ACC112 (cell line): ENCODE measurements around the gene AP1S1.
"Not testable (repeated sequence)": the region's sequence is repeated elsewhere in the genome, so short reads cannot be mapped to it uniquely, and the experiment has no call there.

Source experiments
- H2AFZ ChIP-seq: fragments of 200-600 bp; sonication (generic); one replicate; pipeline ENCODE4 v1.6.0; 2017; ENCODE audit warnings: antibody characterized with exemption, low read length; ENCODE audit not compliant: unreplicated experiment
- H3K27ac ChIP-seq: fragments of 200-600 bp; sonication (generic); 2 replicates; pipeline ENCODE4 v1.5.1; 2014; ENCODE audit warnings: low read depth, mild to moderate bottlenecking, antibody characterized with exemption, low read length, moderate library complexity
- H3K27me3 ChIP-seq: fragments of 200-600 bp; sonication (generic); 2 replicates; pipeline ENCODE4 v1.6.1; 2014; ENCODE audit warnings: mild to moderate bottlenecking, antibody characterized with exemption, low read length, moderate library complexity, mixed read lengths; ENCODE audit not compliant: insufficient read depth
- H3K36me3 ChIP-seq: fragments of 200-600 bp; sonication (generic); 2 replicates; pipeline ENCODE4 v1.6.1; 2016; ENCODE audit warnings: mild to moderate bottlenecking, antibody characterized with exemption, low read length, moderate library complexity, mixed read lengths; ENCODE audit not compliant: insufficient read depth
- H3K4me1 ChIP-seq: fragments of 200-600 bp; sonication (generic); one replicate; pipeline ENCODE4 v1.6.1; 2016; ENCODE audit warnings: low read length, mixed read lengths; ENCODE audit not compliant: insufficient read depth, unreplicated experiment, control insufficient read depth
- H3K4me3 ChIP-seq: fragments of 200-600 bp; sonication (generic); 2 replicates; pipeline ENCODE4 v1.5.1; 2014; ENCODE audit warnings: mild to moderate bottlenecking, low read depth, low read length
- H3K79me2 ChIP-seq: fragments of 200-600 bp; sonication (generic); one replicate; pipeline ENCODE4 v1.6.0; 2016; ENCODE audit warnings: low read length; ENCODE audit not compliant: control insufficient read depth, unreplicated experiment, insufficient read depth

AP1S1 gene

DNA sequence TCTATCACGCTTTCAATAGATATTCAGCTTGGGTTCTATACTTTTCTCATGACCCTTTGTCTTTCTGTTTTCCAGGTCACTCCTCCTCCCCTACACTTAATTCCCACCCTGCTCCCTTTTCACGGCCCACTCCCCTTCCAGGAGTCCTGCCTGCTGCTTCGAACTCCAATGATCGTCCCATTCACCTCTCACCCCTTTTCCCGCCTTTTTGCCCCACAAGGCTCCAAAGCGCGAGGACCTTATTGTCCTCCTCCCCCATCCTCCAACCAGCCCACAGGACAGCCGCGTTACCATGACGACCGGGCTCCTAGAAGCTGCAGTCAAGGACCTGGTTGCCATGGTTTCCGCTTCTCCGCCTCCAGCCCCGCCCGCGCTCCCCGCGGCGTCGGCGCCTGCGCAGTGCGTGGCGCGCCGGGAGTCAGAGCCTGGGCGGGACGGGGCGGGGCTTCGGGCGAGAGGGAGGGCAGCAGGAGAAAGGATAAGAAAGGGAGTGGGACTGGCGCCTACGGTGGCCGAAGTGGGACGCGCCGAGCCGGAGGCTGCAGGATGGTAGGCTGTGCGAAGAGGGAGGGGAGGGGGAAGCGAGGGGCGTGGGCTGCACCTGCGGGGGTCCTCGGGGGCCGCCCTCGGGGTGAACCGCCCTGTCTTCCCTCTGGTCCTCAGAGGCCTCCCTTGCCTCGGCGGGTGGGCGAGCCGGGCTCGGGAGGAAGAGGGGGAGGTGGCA, at the start of gene AP1S1:
AP1S1 (plus strand) TSS at position 508 of the 724 bp plus-strand sequence; CDS start at position 547, 39 bp downstream.
- H3K4me3 ChIP-seq: peak within 1 kb of the TSS; percentile 92
- H2AFZ ChIP-seq: peak within 1 kb of the TSS; percentile 94

DNA sequence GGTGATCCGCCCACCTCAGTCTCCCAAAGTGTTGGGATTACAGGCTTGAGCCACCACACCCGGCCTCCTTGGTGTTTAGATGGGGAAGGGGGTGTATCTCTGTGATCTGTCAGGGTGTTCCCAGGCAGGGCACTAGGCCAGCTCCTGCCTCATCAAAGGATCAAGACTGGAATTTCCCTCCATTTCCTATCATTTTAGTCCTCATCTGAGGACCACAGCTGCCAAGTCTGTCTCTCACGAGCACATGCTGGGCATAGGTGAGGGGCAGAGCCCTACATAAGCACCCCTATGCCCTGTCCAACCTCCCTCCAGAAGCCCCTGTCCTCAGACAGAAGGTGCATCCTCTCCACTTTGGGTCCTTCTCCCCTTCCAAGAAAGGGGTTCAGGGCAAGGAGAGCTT, 49.5 kb upstream of the AP1S1 start:
- H3K4me3 ChIP-seq: no peak overlapping the region
- peak overlapping the region; percentile 69 for H3K27ac ChIP-seq
- no peaks in the 10 kb centered on the region for H3K36me3 ChIP-seq
- H3K79me2 ChIP-seq: peaks cover 35% of the 10 kb centered on the region
- H3K4me1 ChIP-seq: peaks cover 61% of the 10 kb centered on the region
- H2AFZ ChIP-seq: no peak overlapping the region
- H3K27me3 ChIP-seq: no peaks in the 10 kb centered on the region

More for the DNA sequence above, at the start of gene AP1S1:
- peaks cover 18% of the 10 kb centered on the region for H3K79me2 ChIP-seq
- no peaks in the 10 kb centered on the region for H3K27me3 ChIP-seq
- H3K36me3 ChIP-seq: 0 out of 2 replicates have a peak, but pooled peaks cover 3% of the 10 kb centered on the region
- peaks cover 12% of the 10 kb centered on the region for H3K4me1 ChIP-seq
- peak within 1 kb of the TSS; percentile 27 for H3K27ac ChIP-seq

DNA sequence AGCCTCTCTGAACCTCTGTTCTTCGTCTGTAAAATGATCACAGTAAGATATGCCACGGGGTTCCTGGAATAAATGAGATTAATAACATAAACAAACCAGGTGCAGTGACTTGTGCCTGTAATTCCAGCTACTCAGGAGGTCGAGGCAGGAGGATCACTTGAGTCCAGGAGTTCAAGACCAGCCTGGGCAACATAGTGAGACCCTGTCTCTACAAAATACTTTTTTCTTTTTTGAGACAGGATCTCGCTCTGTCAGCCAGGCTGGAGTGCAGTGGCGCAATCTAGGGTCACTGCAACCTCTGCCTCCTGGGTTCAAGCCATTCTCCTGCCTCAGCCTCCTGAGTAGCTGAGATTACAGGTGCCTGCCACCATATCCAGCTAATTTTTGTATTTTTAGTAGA, 49.0 kb upstream of the AP1S1 start:
- not testable (repeated sequence) for H3K27me3 ChIP-seq, H3K36me3 ChIP-seq, H3K4me3 ChIP-seq, H2AFZ ChIP-seq
- peak overlapping the region; percentile 69 for H3K27ac ChIP-seq
- peaks cover 59% of the 10 kb centered on the region for H3K4me1 ChIP-seq
- H3K79me2 ChIP-seq: peaks cover 35% of the 10 kb centered on the region

DNA sequence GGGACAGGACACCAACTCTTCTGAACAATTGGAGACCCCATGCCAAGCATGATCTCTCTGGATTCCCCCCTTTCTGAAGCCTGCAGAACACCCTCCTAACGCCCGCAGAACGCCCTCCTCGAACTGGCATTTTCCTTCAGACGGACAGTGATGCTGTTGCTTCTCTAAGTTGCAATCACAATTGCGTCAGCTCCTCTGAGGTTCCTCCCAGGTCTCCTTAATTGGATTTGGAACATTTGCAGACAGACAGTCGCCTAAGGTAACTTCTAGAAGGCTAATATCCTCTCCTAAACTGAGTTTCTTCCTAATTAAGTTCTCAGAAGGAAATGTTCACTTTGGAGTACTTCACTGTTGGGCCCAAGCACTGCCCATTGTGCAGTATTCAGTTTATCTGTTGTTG, 47.9 kb upstream of the AP1S1 start:
- peaks cover 53% of the 10 kb centered on the region for H3K4me1 ChIP-seq
- H3K27me3 ChIP-seq: no peaks in the 10 kb centered on the region
- H2AFZ ChIP-seq: no peak overlapping the region
- H3K36me3 ChIP-seq: no peaks in the 10 kb centered on the region
- H3K79me2 ChIP-seq: peaks cover 31% of the 10 kb centered on the region
- H3K27ac ChIP-seq: peak overlapping the region; percentile 16; the same call in 1 of the 2 replicates
- H3K4me3 ChIP-seq: no peak overlapping the region

DNA sequence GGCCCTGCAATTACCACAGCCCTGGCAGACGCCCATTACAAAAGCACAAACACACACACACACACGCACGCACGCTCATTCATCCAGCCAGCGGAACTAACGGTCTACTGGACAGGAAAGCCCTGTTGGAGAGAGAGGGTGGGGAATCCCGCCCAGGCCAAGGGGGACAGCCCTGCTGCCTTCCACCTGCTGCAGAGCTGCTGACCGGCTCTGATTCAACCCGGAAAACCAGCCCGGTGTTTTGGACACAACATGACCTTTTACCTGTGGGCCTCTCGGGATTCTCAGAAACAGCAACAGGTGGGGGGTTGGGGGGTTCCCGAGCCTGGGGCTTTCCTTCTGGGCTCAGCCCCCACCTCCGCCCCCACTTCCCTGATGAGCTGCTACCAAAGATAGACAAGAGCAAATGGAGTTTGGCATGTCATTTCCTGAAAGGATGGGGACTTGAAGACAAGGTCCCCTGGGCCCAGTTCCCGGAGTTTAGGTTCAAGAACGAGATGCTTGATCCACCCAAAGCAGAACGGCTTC, 45.9 kb upstream of the AP1S1 start:
- Histone ChIP-seq H3K27ac (peak overlapping the region; percentile 71), H3K4me3 (no peak overlapping the region), H3K4me1 (peaks cover 57% of the 10 kb centered on the region), H2AFZ (no peak overlapping the region), H3K79me2 (peaks cover 14% of the 10 kb centered on the region), H3K36me3 (no peaks in the 10 kb centered on the region), H3K27me3 (no peaks in the 10 kb centered on the region)

DNA sequence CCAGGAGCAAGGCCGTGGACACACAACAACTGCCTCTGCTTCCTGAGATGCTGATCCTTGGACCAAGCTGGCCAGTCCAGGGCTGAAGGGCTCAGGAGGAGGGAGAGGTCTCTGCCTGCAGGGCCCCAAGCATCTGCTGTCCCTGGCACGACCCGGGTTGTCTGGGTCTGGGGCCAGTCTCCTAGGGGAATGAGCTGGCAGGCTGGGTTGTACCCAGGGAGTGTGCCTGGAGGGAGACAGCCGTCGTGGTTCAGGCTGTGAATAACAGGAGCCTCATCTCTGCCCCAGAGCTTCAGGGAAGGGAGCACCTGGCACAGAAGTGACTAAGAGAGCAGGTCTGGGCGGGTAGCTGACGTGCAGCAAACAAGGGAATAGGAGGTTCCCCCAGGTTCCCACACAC, 45.3 kb upstream of the AP1S1 start:
- Histone ChIP-seq H3K27me3 (no peaks in the 10 kb centered on the region), H3K4me1 (peaks cover 54% of the 10 kb centered on the region), H3K27ac (peak overlapping the region; percentile 71), H3K4me3 (no peak overlapping the region), H3K36me3 (no peaks in the 10 kb centered on the region), H2AFZ (no peak overlapping the region), H3K79me2 (peaks cover 11% of the 10 kb centered on the region)

DNA sequence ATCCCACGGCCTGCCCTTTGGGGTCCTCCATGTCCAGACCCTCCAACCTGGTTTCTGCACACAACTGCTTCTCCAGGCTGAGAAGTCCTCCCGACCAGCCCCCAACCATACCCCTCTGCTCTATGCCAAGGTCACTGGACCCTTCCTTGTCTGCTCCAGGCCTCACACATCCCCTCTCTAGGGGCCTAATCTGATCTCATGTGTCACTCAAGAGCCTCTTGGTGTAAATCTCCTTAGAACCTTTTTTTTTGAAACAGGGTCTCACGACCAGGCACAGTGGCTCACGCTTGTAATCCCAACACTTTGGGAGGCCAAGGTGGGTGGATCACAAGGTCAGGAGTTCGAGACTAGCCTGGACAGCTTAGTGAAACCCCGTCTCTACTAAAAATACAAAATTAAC, 44.9 kb upstream of the AP1S1 start:
- Histone ChIP-seq H3K36me3 (no peaks in the 10 kb centered on the region), H3K27ac (peak overlapping the region; percentile 71), H3K27me3 (no peaks in the 10 kb centered on the region)

DNA sequence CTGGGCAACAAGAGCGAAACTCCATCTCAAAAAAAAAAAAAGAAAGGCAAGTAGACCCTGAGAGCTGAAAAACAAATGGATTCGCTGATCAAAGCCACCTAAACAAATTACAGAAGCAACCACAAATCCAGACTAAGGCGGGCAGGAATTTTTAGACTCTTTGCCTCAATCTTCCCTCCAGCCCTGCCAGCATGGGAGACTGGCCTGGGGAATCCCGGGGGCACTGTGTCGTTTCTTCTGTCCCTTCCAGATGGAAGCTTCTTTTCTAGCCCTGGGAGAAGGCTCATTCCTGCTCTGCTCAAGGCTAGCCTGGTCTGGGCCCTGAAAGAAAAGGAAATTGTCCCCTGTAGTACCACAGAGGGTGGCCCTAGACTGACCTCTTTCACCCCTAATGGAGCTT, 43.0 kb upstream of the AP1S1 start:
- Histone ChIP-seq H3K4me3 (no peak overlapping the region), H3K79me2 (peaks cover 9% of the 10 kb centered on the region), H3K27ac (peak overlapping the region; percentile 100), H3K4me1 (peaks cover 47% of the 10 kb centered on the region), H3K36me3 (no peaks in the 10 kb centered on the region), H3K27me3 (no peaks in the 10 kb centered on the region), H2AFZ (no peak overlapping the region)

More for the DNA sequence above, 44.9 kb upstream of the AP1S1 start:
- no peak overlapping the region for H2AFZ ChIP-seq
- peaks cover 11% of the 10 kb centered on the region for H3K79me2 ChIP-seq
- H3K4me1 ChIP-seq: peaks cover 54% of the 10 kb centered on the region
- no peak overlapping the region for H3K4me3 ChIP-seq

DNA sequence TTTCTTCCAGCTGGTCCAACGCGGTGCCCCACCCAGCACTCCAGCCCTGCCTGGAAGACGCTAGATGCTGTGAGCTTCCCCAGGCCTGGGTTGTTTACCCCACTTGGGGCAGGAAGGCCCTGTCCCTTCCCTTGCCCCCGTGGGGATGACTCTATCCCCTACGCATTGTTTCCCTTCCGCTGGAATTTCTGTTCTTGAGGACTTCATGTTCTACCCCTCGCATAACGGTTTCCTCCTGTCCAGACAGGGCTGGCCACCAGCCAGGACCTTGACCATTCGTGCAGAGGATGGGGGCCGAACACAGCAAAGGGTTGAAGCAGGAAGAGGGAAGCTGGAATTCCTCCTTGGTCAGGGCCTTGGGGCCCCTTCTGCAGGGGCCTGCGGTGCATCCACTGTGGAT, 42.0 kb upstream of the AP1S1 start:
- H3K4me1 ChIP-seq: peaks cover 53% of the 10 kb centered on the region
- no peaks in the 10 kb centered on the region for H3K27me3 ChIP-seq
- peak overlapping the region; percentile 40 for H2AFZ ChIP-seq
- no peaks in the 10 kb centered on the region for H3K36me3 ChIP-seq
- peaks cover 7% of the 10 kb centered on the region for H3K79me2 ChIP-seq
- no peak overlapping the region for H3K4me3 ChIP-seq
- H3K27ac ChIP-seq: peak overlapping the region; percentile 100

DNA sequence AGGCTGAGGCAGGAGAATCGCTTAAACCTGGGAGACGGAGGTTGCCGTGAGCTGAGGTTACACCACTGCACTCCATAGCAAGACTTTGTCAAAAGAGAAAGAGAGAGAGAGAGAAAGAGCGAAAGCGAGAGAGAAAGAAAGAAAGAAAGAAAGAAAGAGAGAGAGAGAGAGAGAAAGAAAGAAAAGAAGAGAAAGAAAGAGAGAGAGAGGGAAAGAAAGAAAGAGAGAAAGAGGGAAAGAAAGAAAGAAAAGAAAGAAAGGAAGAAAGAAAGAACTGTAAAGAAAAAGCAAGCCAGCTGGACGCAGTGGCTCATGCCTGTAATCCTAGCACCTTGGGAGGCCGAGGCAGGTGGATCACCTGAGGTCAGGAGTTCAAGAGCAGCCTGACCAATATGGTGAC, 41.1 kb upstream of the AP1S1 start:
- H3K27me3 ChIP-seq, H3K36me3 ChIP-seq, H3K79me2 ChIP-seq, H3K4me3 ChIP-seq, H2AFZ ChIP-seq: not testable (repeated sequence)
- peak overlapping the region; percentile 100 for H3K27ac ChIP-seq
- peaks cover 53% of the 10 kb centered on the region for H3K4me1 ChIP-seq

DNA sequence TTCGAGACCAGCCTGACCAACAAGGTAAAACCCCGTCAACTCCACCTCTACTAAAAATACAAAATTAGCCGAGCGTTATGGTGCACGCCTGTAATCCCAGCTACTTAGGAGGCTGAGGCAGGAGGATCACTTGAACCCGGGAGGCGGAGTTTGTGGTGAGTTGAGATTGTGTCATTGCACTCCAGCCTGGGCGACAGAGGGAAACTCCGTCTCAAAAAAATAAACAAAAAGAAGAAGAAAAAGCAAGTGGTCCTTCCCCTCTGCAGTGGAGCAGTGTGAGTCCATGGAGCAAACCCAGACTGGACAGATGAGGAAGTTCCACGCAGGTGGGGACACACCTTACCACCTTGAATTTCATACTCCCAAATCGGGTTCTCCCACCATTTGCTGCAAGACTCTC, 40.4 kb upstream of the AP1S1 start:
- H3K4me1 ChIP-seq: peaks cover 52% of the 10 kb centered on the region
- H2AFZ ChIP-seq: no peak overlapping the region
- peak overlapping the region; percentile 12; the same call in 1 of the 2 replicates for H3K4me3 ChIP-seq
- no peaks in the 10 kb centered on the region for H3K27me3 ChIP-seq
- peak overlapping the region; percentile 100 for H3K27ac ChIP-seq
- H3K36me3 ChIP-seq: no peaks in the 10 kb centered on the region
- H3K79me2 ChIP-seq: peaks cover 7% of the 10 kb centered on the region
